Measurements from ENCODE around the gene CYP27C1.

Gene CYP27C1

GRCh38 chr2:127145280-127145895 is 74.7 kb downstream of the CYP27C1 start:
- Histone ChIP-seq H3F3A (ENCODE audit: insufficient read depth) (no peaks in the 10 kb centered on the region), H3K27me3 (ENCODE audit: low read length) (no peaks in the 10 kb centered on the region), H3K27ac (ENCODE audit: low read depth, low read length) (no peak overlapping the region), H3K9me3 (ENCODE audit: insufficient read depth, low read length) (no peaks in the 10 kb centered on the region), H3K4me2 (ENCODE audit: low read depth, low read length, poor library complexity, severe bottlenecking) (no peak overlapping the region), H4K20me1 (ENCODE audit: low read depth, low read length) (no peaks in the 10 kb centered on the region), H3K79me2 (ENCODE audit: insufficient read depth, low read length) (no peaks in the 10 kb centered on the region), H3K9me2 (replicated peaks; ENCODE audit: insufficient read depth, low read length) (no peaks in the 10 kb centered on the region), H3K4me3 (ENCODE audit: insufficient read depth, low read length, poor library complexity, severe bottlenecking) (no peak overlapping the region), H3K9ac (ENCODE audit: low read length) (no peak overlapping the region), H2AFZ (ENCODE audit: low read depth, low read length, severe bottlenecking) (no peak overlapping the region), H3K36me3 (ENCODE audit: low read length) (no peaks in the 10 kb centered on the region)
- TF ChIP-seq CTCF (IDR thresholded peaks at IDR 0.05; ENCODE audit: insufficient read depth, low read length, poor library complexity, severe bottlenecking) (no peak), EZH2phosphoT487 (conservative IDR thresholded peaks at IDR 0.05; ENCODE audit: low read length) (no peak)

- Histone ChIP-seq H3K36me3 (ENCODE audit: low read length) (no peaks in the 10 kb centered on the region), H3K79me2 (ENCODE audit: insufficient read depth, low read length) (no peaks in the 10 kb centered on the region), H4K20me1 (ENCODE audit: low read depth, low read length) (no peaks in the 10 kb centered on the region), H3K27ac (ENCODE audit: low read depth, low read length) (no peak overlapping the region), H3K9ac (ENCODE audit: low read length) (no peak overlapping the region), H3K27me3 (ENCODE audit: low read length) (no peaks in the 10 kb centered on the region), H3K9me3 (ENCODE audit: insufficient read depth, low read length) (0 out of 2 replicates have a peak, but pooled peaks cover 2% of the 10 kb centered on the region), H3K9me2 (replicated peaks; ENCODE audit: insufficient read depth, low read length) (no peaks in the 10 kb centered on the region), H3K4me3 (ENCODE audit: insufficient read depth, low read length, poor library complexity, severe bottlenecking) (no peak overlapping the region), H3F3A (ENCODE audit: insufficient read depth) (no peaks in the 10 kb centered on the region), H2AFZ (ENCODE audit: low read depth, low read length, severe bottlenecking) (no peak overlapping the region), H3K4me2 (ENCODE audit: low read depth, low read length, poor library complexity, severe bottlenecking) (no peak overlapping the region)
- TF ChIP-seq CTCF (IDR thresholded peaks at IDR 0.05; ENCODE audit: insufficient read depth, low read length, poor library complexity, severe bottlenecking), result no peak
- TF ChIP-seq EZH2phosphoT487 (conservative IDR thresholded peaks at IDR 0.05; ENCODE audit: low read length), result no peak
These were observed 76.0 kb downstream of the CYP27C1 start for GRCh38 chr2:127143841-127144782.

DNA sequence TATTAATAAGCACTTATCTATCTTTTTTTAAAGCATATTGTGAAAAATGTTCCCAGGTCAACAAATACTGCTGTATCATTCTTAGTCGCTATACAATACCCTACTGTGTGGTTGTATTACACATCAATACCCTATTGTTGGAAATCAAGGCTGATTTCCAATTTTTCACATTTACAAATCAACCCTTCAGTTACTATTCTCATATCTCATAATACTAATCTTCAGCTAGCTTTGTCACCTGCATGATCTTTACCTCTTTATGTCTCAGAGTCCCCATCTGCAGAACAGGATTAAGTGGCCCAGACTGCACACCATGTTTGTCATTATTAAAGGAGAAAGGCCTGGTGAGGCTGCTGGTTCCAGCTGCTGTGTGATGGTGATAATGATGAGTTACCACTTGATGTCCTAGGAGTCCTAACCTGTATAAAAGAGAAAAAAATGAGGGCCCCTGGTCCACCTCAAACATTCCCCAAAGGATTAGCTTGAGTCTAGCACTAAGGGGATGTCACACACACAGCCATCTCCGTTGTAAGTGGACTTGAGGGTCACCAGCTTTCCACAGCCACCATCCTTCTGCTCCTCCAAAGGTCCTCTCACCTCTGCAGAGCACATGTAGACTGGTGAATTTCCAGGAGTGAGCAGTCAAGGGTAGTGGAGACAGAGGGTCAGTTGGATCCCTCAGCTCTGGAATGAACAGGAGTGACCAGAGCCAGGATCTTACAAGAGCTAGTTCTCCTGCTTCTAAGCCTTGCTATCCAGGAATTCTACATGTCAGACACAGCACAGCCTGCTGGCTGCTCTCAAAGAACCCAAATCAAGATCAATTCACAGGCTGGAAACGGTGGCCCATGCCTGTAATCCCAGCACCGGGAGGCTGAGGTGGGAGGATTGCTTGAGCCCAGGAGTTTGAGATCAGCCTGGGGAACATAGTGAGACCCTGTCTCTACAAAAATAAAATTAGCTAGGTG is 77.2 kb downstream of the CYP27C1 start:
- H3K9me3 ChIP-seq (ENCODE audit: insufficient read depth, low read length), result 0 out of 2 replicates have a peak, but pooled peaks cover 5% of the 10 kb centered on the region
- no peaks in the 10 kb centered on the region for H3F3A ChIP-seq (ENCODE audit: insufficient read depth)
- no peaks in the 10 kb centered on the region for H4K20me1 ChIP-seq (ENCODE audit: low read depth, low read length)
- no peak overlapping the region for H3K27ac ChIP-seq (ENCODE audit: low read depth, low read length)
- TF ChIP-seq CTCF (IDR thresholded peaks at IDR 0.05; ENCODE audit: insufficient read depth, low read length, poor library complexity, severe bottlenecking), result no peak
- TF ChIP-seq EZH2phosphoT487 (conservative IDR thresholded peaks at IDR 0.05; ENCODE audit: low read length), result no peak
- no peak overlapping the region for H2AFZ ChIP-seq (ENCODE audit: low read depth, low read length, severe bottlenecking)
- H3K27me3 ChIP-seq (ENCODE audit: low read length), result no peaks in the 10 kb centered on the region
- no peaks in the 10 kb centered on the region for H3K79me2 ChIP-seq (ENCODE audit: insufficient read depth, low read length)
- H3K4me2 ChIP-seq (ENCODE audit: low read depth, low read length, poor library complexity, severe bottlenecking), result no peak overlapping the region
- H3K9ac ChIP-seq (ENCODE audit: low read length), result no peak overlapping the region
- no peaks in the 10 kb centered on the region for H3K9me2 ChIP-seq (replicated peaks; ENCODE audit: insufficient read depth, low read length)
- no peaks in the 10 kb centered on the region for H3K36me3 ChIP-seq (ENCODE audit: low read length)
- no peak overlapping the region for H3K4me3 ChIP-seq (ENCODE audit: insufficient read depth, low read length, poor library complexity, severe bottlenecking)
